HG03432 (cell line): ENCODE data around the gene CEBPZ.

ENCODE experiments used
- ATAC-seq: cut with Tn5 transposase; IDR thresholded peaks from one replicate; pipeline ENCODE4 v1.9.1; 2021; ENCODE audit warnings: mild to moderate bottlenecking, moderate library complexity; ENCODE audit not compliant: unreplicated experiment

The CEBPZ gene

GRCh38 chr2:37180640-37181039 is 50.8 kb downstream of the CEBPZ start:
- no peak for ATAC-seq

- ATAC-seq = no peak
These were observed 51.3 kb downstream of the CEBPZ start for GRCh38 chr2:37180006-37180639.

- no peak for ATAC-seq
These were observed 57.7 kb downstream of the CEBPZ start for GRCh38 chr2:37173741-37174140.

- no peak for ATAC-seq
These were observed 59.8 kb downstream of the CEBPZ start for GRCh38 chr2:37171624-37171950.

- peak; percentile 58 for ATAC-seq
These were observed 63.0 kb downstream of the CEBPZ start for GRCh38 chr2:37168217-37168981.

GRCh38 chr2:37167636-37168180 is 63.7 kb downstream of the CEBPZ start:
- ATAC-seq = no peak

- no peak for ATAC-seq
These were observed 66.6 kb downstream of the CEBPZ start for GRCh38 chr2:37164757-37165156.

GRCh38 chr2:37156857-37157714 is 74.3 kb downstream of the CEBPZ start, which contains the start of gene EIF2AK2:
TSS of gene EIF2AK2 (minus strand) at chr2:37156980. CDS start at chr2:37147806, 9,174 bp downstream.
- ATAC-seq = peak; percentile 91

- peak; percentile 38 for ATAC-seq
These were observed 75.1 kb downstream of the CEBPZ start for GRCh38 chr2:37156071-37156856.

- no peak for ATAC-seq
These were observed 76.6 kb downstream of the CEBPZ start for GRCh38 chr2:37154785-37155184.

GRCh38 chr2:37153224-37153623 is 78.2 kb downstream of the CEBPZ start:
- no peak for ATAC-seq
